IPS-NIHi7 (cell line): ENCODE data around the gene CTAGE1.

Experiments used
- DNase-seq: peaks from one replicate; pipeline ENCODE4 v3.0.0; 2012; ENCODE audit warnings: mixed read lengths; ENCODE audit errors: extremely low spot score

Gene CTAGE1

DNA sequence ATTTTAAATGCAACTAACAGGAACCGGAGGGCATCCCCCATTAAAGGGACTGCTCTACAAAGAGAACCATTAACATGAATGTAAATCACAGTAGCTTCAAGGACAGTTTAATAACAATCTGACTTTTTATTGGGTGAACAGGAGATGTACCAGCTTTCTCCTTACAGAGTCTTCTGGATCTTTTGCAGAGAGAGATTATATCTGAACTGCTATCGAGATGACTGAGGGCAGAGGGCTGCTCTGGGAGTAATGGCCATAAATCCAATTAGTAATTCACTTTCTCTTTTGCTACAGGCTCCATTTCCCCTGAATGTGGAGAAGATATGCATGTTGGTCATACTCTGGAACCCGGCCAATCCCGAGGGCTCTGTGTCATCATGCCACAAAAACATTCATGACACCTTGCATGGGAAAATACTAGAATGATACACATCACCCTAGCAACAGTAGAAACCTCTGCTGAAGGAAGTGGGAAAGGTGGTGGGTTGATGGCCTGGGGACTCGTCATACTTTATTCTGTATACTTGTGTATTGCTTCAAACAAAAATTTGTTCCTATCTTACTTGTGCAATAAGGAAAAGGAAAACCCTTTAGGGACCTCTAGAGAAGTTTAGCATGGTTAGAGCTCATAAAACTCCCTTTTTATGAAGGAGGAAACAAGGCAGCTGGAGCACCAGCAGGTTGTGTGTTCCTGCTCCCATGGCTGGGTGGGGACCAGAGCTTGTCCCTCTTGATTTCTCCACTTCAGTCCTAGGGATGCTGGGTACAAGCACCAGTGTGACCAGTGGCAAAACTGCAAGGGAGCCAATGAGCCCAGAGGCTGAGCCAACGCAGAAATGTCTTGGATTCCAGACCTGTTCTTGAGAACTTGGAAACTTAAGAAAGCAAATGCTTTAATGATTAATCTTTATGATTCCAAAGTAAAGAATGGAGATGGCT lies 26.0 kb downstream of the CTAGE1 start:
- DNase-seq: no peak

GRCh38 chr18:22387787-22388186 lies 29.9 kb downstream of the CTAGE1 start:
- no peak for DNase-seq

GRCh38 chr18:22387364-22387763 lies 30.4 kb downstream of the CTAGE1 start:
- DNase-seq: no peak

DNA sequence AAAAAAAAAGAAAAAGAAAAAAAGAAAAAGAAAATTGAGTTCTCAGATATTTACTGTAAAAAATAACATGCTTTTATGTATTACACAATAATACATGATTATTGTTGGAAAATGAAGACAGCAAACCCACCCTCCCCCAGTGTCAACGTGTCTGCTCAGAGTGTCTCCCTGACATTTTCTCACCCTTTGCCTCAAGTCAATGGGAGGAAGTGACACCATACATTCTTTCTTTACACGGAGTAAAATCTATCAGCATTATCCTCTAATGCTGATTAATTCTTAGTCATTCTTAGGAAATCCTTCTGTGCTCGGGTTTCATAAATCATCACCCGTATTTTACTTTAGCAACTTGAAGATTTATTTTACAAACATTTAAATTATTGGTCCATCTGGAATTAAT lies 32.0 kb downstream of the CTAGE1 start:
- no peak for DNase-seq

DNA sequence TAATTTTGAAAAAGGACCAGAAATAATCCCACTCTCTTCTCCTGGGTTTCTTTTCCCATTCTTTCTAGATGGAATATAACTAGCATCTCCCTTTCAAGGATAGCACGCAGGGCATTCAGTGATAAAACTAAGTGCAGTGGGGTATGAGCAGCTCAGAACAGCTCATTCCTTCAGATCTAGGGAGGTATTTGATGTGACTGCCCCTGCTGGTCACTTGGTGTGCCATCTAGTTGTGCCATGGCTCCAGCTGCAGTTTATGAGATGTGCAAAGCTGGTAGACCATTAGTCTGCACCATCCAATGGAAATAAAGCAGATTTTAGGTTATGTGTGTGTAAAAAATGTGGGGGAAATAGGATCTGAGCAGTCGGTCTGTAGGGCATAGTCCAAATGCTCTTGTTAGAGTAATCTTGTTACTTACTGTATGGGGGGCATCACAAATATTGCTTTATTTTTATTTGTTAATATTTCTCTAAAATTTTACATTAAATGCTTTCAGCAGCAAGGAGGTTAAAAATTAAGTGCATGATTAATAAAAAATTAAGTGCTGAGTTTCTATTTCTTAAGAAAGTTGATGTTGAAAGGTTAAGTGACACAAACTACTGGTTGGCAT lies 38.9 kb downstream of the CTAGE1 start:
- DNase-seq: peak; percentile 68

GRCh38 chr18:22377769-22378168 lies 39.9 kb downstream of the CTAGE1 start:
- DNase-seq: no peak

- no peak for DNase-seq
These were observed 47.3 kb downstream of the CTAGE1 start for GRCh38 chr18:22370414-22370813.

DNA sequence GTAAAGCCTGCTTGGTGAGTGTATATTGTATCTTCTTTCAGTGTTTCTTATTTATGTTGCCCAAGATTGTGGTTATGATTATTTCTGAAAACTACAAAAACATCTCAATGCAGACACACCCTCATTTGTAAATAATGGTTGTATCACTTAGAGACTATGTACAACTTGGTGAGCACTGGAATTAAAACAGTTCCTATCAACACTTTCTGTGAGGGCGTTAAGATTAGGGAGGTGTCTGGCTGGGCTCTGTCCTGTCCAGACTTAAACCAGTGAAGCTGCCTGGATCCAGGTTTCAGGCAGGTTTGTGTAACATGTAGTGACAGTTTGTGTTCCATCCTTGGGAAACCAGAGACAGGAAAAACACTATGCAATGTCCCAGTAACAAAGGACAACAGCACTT lies 49.7 kb downstream of the CTAGE1 start:
- DNase-seq: no peak

- DNase-seq: no peak
These were observed 50.4 kb downstream of the CTAGE1 start for GRCh38 chr18:22367303-22367702.

DNA sequence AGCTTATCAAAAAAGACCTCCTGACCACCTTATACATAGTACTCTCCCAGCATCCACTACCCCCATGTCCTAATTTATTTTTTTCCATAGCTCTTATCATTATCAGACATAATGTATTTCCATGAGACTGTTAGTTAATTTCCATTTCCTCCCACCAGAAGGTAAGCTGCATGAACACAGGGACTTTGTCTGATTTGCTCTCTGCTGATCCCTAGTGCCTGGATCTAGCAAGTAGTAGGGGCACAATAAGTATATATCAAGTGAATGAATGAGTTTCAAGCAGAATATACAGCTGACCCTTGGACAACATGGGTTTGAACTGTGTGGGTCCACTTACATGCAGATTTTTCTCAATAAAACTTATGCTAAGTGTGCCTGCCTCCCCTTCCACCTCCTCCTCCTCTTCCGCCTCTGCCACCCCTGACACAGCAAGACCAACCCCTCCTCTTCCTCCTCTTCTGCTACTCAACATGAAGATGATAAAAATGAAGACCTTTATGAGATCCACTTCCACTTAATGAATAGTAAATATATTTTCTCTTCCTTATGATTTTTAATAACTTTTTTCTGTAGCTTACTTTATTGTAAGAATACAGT lies 53.8 kb downstream of the CTAGE1 start:
- no peak for DNase-seq
